ENCODE results near the gene MYO16.
"Not testable (repeated sequence)": the region's sequence is repeated elsewhere in the genome, so short reads cannot be mapped to it uniquely, and the experiment has no call there.

The MYO16 gene

GRCh38 chr13:108895220-108895704, 265.9 kb downstream of the MYO16 start:
- no peak for DNase-seq (ENCODE audit: low read depth)

GRCh38 chr13:108897955-108898354, 268.5 kb downstream of the MYO16 start:
- no peak for DNase-seq (ENCODE audit: low read depth)

- DNase-seq (ENCODE audit: low read depth) = no peak
Observed at GRCh38 chr13:108902405-108903155, 273.2 kb downstream of the MYO16 start.

GRCh38 chr13:108903613-108904012, 274.2 kb downstream of the MYO16 start:
- no peak for DNase-seq (ENCODE audit: low read depth)

GRCh38 chr13:108911807-108912206, 282.4 kb downstream of the MYO16 start:
- DNase-seq (ENCODE audit: low read depth) = no peak

GRCh38 chr13:108913731-108914130, 284.3 kb downstream of the MYO16 start:
- not testable (repeated sequence) for DNase-seq (ENCODE audit: low read depth)

GRCh38 chr13:108915095-108915633, 285.8 kb downstream of the MYO16 start:
- no peak for DNase-seq (ENCODE audit: low read depth)

- DNase-seq (ENCODE audit: low read depth) = peak; percentile 38
Observed at GRCh38 chr13:108915634-108916512, 286.5 kb downstream of the MYO16 start.

- no peak for DNase-seq (ENCODE audit: low read depth)
Observed at GRCh38 chr13:108917581-108917980, 288.2 kb downstream of the MYO16 start.

- DNase-seq (ENCODE audit: low read depth) = no peak
Observed at GRCh38 chr13:108919036-108919907, 289.9 kb downstream of the MYO16 start.

GRCh38 chr13:108920137-108920536, 290.7 kb downstream of the MYO16 start:
- no peak for DNase-seq (ENCODE audit: low read depth)

GRCh38 chr13:108921238-108921637, 291.8 kb downstream of the MYO16 start:
- DNase-seq (ENCODE audit: low read depth) = no peak

- DNase-seq (ENCODE audit: low read depth) = no peak
Observed at GRCh38 chr13:108922108-108922507, 292.7 kb downstream of the MYO16 start.

- DNase-seq (ENCODE audit: low read depth) = no peak
Observed at GRCh38 chr13:108923386-108924047, 294.1 kb downstream of the MYO16 start.

- DNase-seq (ENCODE audit: low read depth) = no peak
Observed at GRCh38 chr13:108924134-108924533, 294.7 kb downstream of the MYO16 start.

- DNase-seq (ENCODE audit: low read depth) = no peak
Observed at GRCh38 chr13:108924541-108924940, 295.1 kb downstream of the MYO16 start.

GRCh38 chr13:108925070-108925469, 295.7 kb downstream of the MYO16 start:
- DNase-seq (ENCODE audit: low read depth) = no peak

- DNase-seq (ENCODE audit: low read depth) = no peak
Observed at GRCh38 chr13:108926862-108927261, 297.5 kb downstream of the MYO16 start.

- DNase-seq (ENCODE audit: low read depth) = no peak
Observed at GRCh38 chr13:108927615-108928014, 298.2 kb downstream of the MYO16 start.

GRCh38 chr13:108929532-108930206, 300.3 kb downstream of the MYO16 start:
- DNase-seq (ENCODE audit: low read depth) = no peak

- no peak for DNase-seq (ENCODE audit: low read depth)
Observed at GRCh38 chr13:108932196-108932595, 302.8 kb downstream of the MYO16 start.

Measured in stimulated activated CD8-positive, alpha-beta memory T cell treated with anti-CD3 and anti-CD28 coated beads, Interleukin-12 subunit alpha, Interleukin-12 subunit beta, amount 100 ng/mL, for 4 hours (primary cell).